Kidney (tissue), 14 donors: ENCODE results near the gene ZNF326. TPM values are rescaled to one million over a fixed set of nuclear protein-coding genes. Genes with fewer than 3 reads are reported as not detected.
"Not testable (repeated sequence)": the region's sequence is repeated elsewhere in the genome, so short reads cannot be mapped to it uniquely, and the experiment has no call there.

Source experiments
- DNase-seq, 5 donors: peaks; one replicate each; pipeline ENCODE4 v3.0.0-alpha.2; 2013 to 2020
- FAIRE-seq: peaks from 2 replicates; lab custom pipeline; 2012; peaks lifted over from hg19 to GRCh38; lab: Jason Lieb, UNC
- H3K27ac ChIP-seq, 2 donors: one replicate each; pipeline ENCODE4 v1.7.0; 2013; ENCODE audit warnings: low read depth in 2 of 2, low read length in 2 of 2, inconsistent platforms in 1 of 2
- H3K27me3 ChIP-seq: one replicate; pipeline ENCODE4 v1.7.1; 2013; ENCODE audit warnings: low read length, inconsistent platforms; ENCODE audit not compliant: control insufficient read depth, insufficient read depth
- H3K36me3 ChIP-seq, 3 donors: one replicate each; pipeline versions ENCODE4 v1.7.0 to v1.7.1; 2013; ENCODE audit warnings: low read length in 3 of 3, control low read depth in 1 of 3, inconsistent platforms in 1 of 3; ENCODE audit not compliant: insufficient read depth in 3 of 3, control insufficient read depth in 2 of 3
- H3K4me1 ChIP-seq, 3 donors: one replicate each; pipeline versions ENCODE4 v1.7.0 to v1.7.1; 2013; ENCODE audit warnings: low read length in 3 of 3, inconsistent platforms in 1 of 3, low read depth in 1 of 3; ENCODE audit not compliant: control insufficient read depth in 2 of 3, insufficient read depth in 2 of 3
- H3K4me3 ChIP-seq, 3 donors: one replicate each; pipeline versions ENCODE4 v1.7.0 to v1.8.1; 2013; ENCODE audit warnings: low read length in 3 of 3, control low read depth in 1 of 3, inconsistent platforms in 1 of 3
- H3K9ac ChIP-seq, 3 donors: one replicate each; pipeline versions ENCODE4 v1.7.0 to v1.7.1; 2013; ENCODE audit warnings: low read length in 3 of 3, control low read depth in 1 of 3, inconsistent platforms in 1 of 3
- H3K9me3 ChIP-seq, 3 donors: one replicate each; pipeline versions ENCODE4 v1.7.0 to v1.7.1; 2013; ENCODE audit warnings: low read length in 3 of 3, control low read depth in 1 of 3, inconsistent platforms in 1 of 3; ENCODE audit not compliant: control insufficient read depth in 2 of 3, insufficient read depth in 1 of 3
- intact Hi-C: fragments of 100-400 bp; cut with DNase I; formaldehyde crosslinking; loops from one replicate; pipeline ENCODE4 v1.11.1; 2022
- polyA plus RNA-seq: library from polyadenylated mRNA; stranded (reverse); fragments of 350-450 nt; fragmentation: Illumina TruSeq; extraction: RNeasy Lipid Tissue Mini Kit (QIAGEN cat#74804); gene quantifications from one replicate; pipeline ENCODE4 v1.2.3, GENCODE V29; 2014; ENCODE audit warnings: low read depth, low replicate concordance; ENCODE audit not compliant: insufficient read depth
- total RNA-seq: library from RNA; stranded (reverse); fragmentation: NEBNext Ultra II Directional; extraction: Animal tissue kit (Norgen Biotek cat#: 25700); gene quantifications from one replicate; pipeline ENCODE4 v1.2.1, GENCODE V29; 2021
- TF ChIP-seq, protein P1 (sequence below): IDR thresholded peaks from 3 replicates; pipeline ENCODE4 v1.5.1; 2012; ENCODE audit warnings: mild to moderate bottlenecking, moderate library complexity, borderline replicate concordance; ENCODE audit not compliant: insufficient read depth; ENCODE audit errors: extremely low read depth
- donor health status: control.
- donor health status: control.
- donor health status: control.
- donor health status: control.
- donor health status: control.
- donor health status: DM: yes; HTN: yes; CAD: no.
- donor health status: Normal renal cell carcinoma (clear cell type).

Gene ZNF326
- total and polyA plus RNA-seq, 2 donors from 2014 or later, result 10.6 to 25.6 TPM

DNA sequence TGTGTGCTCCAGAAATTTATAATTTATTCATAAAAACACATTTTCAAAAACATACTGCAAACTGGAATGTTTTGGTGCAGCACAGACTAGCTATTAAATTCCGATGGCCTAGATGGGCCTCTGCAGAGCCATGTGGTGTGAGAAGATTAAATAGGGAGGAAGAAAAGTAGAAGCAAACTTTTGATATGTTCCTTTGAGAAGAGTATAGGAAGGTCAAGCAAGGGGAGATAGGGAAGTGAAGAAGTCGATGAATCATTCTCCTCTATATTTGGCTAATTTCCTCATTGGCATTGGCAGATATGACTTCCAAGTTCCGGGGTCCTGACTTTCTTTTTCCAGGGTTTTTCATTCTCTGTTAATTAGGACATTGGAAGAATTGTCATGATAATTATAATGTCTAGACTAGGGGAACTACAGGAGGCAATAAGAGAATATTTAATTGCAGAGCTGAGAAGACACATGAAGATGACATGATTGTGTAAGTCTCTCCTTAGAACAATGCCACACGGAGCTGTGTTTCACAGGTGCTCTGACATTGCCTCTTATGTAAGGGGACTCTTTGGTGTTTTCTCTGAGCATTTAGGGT, 19.3 kb upstream of the ZNF326 start:
- FAIRE-seq (no peak), DNase-seq (no peak)
- Histone ChIP-seq H3K36me3 (no peaks in the 10 kb centered on the region), H3K27me3 (no peaks in the 10 kb centered on the region), H3K4me1 (no peaks in the 10 kb centered on the region), H3K9ac (no peak overlapping the region), H3K9me3 (no peaks in the 10 kb centered on the region), H3K27ac (no peak overlapping the region), H3K4me3 (no peak overlapping the region)
- TF ChIP-seq, protein P1, sequence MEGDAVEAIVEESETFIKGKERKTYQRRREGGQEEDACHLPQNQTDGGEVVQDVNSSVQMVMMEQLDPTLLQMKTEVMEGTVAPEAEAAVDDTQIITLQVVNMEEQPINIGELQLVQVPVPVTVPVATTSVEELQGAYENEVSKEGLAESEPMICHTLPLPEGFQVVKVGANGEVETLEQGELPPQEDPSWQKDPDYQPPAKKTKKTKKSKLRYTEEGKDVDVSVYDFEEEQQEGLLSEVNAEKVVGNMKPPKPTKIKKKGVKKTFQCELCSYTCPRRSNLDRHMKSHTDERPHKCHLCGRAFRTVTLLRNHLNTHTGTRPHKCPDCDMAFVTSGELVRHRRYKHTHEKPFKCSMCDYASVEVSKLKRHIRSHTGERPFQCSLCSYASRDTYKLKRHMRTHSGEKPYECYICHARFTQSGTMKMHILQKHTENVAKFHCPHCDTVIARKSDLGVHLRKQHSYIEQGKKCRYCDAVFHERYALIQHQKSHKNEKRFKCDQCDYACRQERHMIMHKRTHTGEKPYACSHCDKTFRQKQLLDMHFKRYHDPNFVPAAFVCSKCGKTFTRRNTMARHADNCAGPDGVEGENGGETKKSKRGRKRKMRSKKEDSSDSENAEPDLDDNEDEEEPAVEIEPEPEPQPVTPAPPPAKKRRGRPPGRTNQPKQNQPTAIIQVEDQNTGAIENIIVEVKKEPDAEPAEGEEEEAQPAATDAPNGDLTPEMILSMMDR, result no peak
- intact Hi-C loops, result loop anchor here (5.0 kb wide), 1 partner anchor 183 kb away; no protein-coding TSS in a partner anchor

DNA sequence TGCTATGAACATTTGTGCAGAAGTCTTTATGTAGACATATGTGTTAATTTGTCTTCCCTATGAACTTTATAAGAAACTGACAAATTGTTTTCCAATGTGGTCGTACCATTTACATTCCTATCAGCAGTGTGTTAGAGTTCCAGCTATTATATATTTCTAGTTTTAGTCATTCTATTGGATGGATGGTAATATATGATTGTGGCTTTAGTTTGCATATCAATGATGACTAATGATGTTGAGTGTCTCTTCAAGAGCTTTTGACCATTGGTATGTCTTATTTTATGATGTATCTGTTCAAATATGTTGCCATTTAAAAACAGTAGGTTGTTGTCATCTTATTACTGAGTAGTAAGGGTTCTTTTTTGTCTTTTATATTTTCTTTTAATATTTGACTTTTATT, 16.2 kb upstream of the ZNF326 start:
- Histone ChIP-seq H3K4me1 (no peaks in the 10 kb centered on the region), H3K9ac (no peak overlapping the region), H3K4me3 (no peak overlapping the region), H3K27ac (no peak overlapping the region), H3K36me3 (no peaks in the 10 kb centered on the region), H3K27me3 (no peaks in the 10 kb centered on the region), H3K9me3 (no peaks in the 10 kb centered on the region)
- FAIRE-seq (no peak), DNase-seq (no peak)
- intact Hi-C loops, result loop anchor here (5.0 kb wide), 1 partner anchor 186 kb away; no protein-coding TSS in a partner anchor
- TF ChIP-seq, protein P1, result no peak

- Histone ChIP-seq H3K4me1 (no peaks in the 10 kb centered on the region), H3K9ac (no peak overlapping the region), H3K4me3 (no peak overlapping the region), H3K9me3 (no peaks in the 10 kb centered on the region), H3K36me3 (no peaks in the 10 kb centered on the region), H3K27ac (no peak overlapping the region), H3K27me3 (no peaks in the 10 kb centered on the region)
- FAIRE-seq (no peak), DNase-seq (peak in 2 of 5 donors; percentile 34 to 42)
- TF ChIP-seq, protein P1, result no peak
- intact Hi-C loops, result loop anchor here (5.0 kb wide), 1 partner anchor 168 kb away; no protein-coding TSS in a partner anchor
These were observed 14.3 kb upstream of the ZNF326 start for GRCh38 chr1:89980605-89981004.

GRCh38 chr1:89982846-89983245, 12.1 kb upstream of the ZNF326 start:
- H3K36me3 ChIP-seq, FAIRE-seq, H3K27ac ChIP-seq, H3K4me1 ChIP-seq, H3K27me3 ChIP-seq, DNase-seq, H3K9me3 ChIP-seq, H3K9ac ChIP-seq, H3K4me3 ChIP-seq: not testable (repeated sequence)
- intact Hi-C loops, result loop anchor here (5.0 kb wide), 1 partner anchor 171 kb away; no protein-coding TSS in a partner anchor

DNA sequence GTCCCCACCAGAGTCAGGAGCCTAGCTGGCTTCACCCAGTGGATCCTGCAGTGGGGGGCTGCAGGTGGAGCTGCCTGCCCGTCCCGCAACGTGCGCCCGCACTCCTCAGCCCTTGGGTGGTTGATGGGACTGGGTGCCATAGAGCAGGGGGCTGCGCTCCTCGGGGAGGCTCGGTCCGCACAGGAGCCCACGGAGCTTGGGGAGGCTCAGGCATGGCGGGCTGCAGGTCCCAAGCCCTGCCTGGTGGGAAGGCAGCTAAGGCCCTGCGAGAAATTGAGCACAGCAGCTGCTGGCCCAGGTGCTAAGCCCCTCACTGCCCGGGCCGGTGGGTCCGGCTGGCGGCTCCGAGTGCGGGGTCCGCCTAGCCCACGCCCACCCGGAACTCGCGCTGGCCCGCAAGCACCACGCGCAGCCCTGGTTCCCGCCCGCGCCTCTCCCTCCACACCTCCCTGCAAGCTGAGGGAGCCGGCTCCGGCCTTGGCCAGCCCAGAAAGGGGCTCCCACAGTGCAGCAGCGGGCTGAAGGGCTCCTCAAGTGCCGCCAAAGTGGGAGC, 10.3 kb upstream of the ZNF326 start:
- not testable (repeated sequence) for DNase-seq, FAIRE-seq
- intact Hi-C loops, result loop anchor here (5.0 kb wide), 2 partner anchors 172 to 182 kb away; no protein-coding TSS in a partner anchor

More for the DNA sequence above, 10.3 kb upstream of the ZNF326 start:
- not testable (repeated sequence) for H3K4me1 ChIP-seq, H3K27me3 ChIP-seq, H3K4me3 ChIP-seq, H3K27ac ChIP-seq, H3K9ac ChIP-seq, H3K9me3 ChIP-seq, H3K36me3 ChIP-seq
